Left renal cortex interstitium (tissue), 4 donors: ENCODE results near the gene MMAA. TPM values are rescaled to one million over a fixed set of nuclear protein-coding genes. Genes with fewer than 3 reads are reported as not detected.

Experiments used
- DNase-seq, 4 donors: peaks; one replicate each; pipeline ENCODE4 v3.0.0-alpha.2; 2013; ENCODE audit warnings: low read depth in 4 of 4, low spot score in 2 of 4, missing footprints in 1 of 4
- polyA plus RNA-seq, 4 donors: library from polyadenylated mRNA; unstranded; fragments of 120-200 nt; gene quantifications; one replicate each; pipeline ENCODE4 v1.2.1, GENCODE V29; 2013; ENCODE audit not compliant: insufficient read length in 4 of 4

MMAA gene
- polyA plus RNA-seq, 4 donors = 10.5 to 14.5 (median 12.3) TPM

DNA sequence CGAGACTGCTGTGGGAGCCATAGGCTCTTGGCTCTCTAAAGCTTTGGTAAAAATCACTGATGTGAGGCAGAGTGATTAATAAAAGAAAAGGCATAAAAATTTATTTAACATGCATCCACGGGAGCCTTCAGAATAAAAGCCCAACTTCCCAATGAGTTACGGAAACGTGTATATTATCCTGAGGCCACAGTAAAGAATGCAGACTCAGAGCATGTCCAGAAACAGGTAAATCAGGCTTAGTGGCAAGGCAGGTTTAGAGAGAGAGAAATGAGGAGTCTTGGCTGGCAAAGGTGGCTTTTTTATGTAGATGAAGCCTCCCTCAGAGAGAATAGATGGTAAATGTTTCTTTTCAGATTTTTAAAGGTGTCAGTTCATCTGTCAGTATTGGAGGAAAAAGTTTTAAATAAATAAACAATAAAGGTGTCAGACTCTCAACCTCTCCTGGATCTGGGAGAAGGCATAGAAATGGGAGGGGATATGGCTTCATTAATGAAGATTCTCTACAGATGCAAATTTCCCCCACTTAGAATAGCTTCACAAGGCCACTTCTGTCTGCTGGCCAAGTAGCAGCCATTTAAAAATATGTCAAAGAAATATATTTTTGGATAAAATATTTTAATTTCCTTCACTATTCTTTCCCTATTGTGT, 84.8 kb downstream of the MMAA start:
- peak in 1 of 4 donors; percentile 41 for DNase-seq

DNA sequence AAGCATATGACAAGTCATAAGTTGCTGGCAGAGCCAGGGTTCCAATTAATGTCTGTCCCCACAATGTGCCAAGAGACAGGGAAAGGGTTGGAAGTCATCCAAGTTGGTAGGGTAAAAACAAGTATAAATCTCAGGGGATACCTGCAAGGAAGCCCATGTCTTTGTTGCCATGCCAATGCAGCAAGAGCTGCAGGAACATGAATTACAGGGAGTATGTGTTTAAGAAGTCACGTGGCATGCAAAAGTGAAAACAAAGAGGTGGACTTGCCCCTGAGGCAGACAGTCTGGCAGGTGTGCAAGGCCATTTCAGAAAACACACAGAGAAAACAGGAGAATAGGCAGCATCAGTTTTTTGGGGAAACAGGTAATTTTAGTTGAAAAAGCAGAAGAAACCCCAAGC, 90.2 kb downstream of the MMAA start:
- no peak for DNase-seq

Other genes starting within 250 kb of the MMAA start
- gene SMAD1, start 137.5 kb upstream of the MMAA start, polyA plus RNA-seq = 10 to 100 TPM; 62.1 to 69.4 (median 63.2) TPM
- gene C4orf51, start 60.8 kb downstream of the MMAA start, polyA plus RNA-seq = not detected